GM19025 (cell line): ENCODE measurements around the gene AGBL5.
"Not testable (repeated sequence)": the region's sequence is repeated elsewhere in the genome, so short reads cannot be mapped to it uniquely, and the experiment has no call there.

ENCODE experiments used
- ATAC-seq: cut with Tn5 transposase; IDR thresholded peaks from one replicate; pipeline ENCODE4 v1.9.1; 2021; ENCODE audit warnings: mild to moderate bottlenecking, low read depth, moderate library complexity; ENCODE audit not compliant: unreplicated experiment

AGBL5 gene

GRCh38 chr2:27111392-27112078 lies 60.1 kb downstream of the AGBL5 start:
- ATAC-seq: not testable (repeated sequence)

GRCh38 chr2:27115519-27115918 lies 64.1 kb downstream of the AGBL5 start:
- no peak for ATAC-seq

GRCh38 chr2:27117995-27118524 lies 66.6 kb downstream of the AGBL5 start:
- ATAC-seq: no peak

- ATAC-seq: no peak
Measured at GRCh38 chr2:27118525-27119329, 67.3 kb downstream of the AGBL5 start, which contains the start of gene CGREF1. CGREF1 (minus strand) TSS chr2:27119128; CDS start chr2:27104366, 14,762 bp downstream.

GRCh38 chr2:27119330-27119670 lies 67.8 kb downstream of the AGBL5 start:
- not testable (repeated sequence) for ATAC-seq
